Inflammatory macrophage treated with lipopolysaccharide for 1 hour (primary cell): ENCODE measurements around the gene CPNE4.
"Not testable (repeated sequence)": the region's sequence is repeated elsewhere in the genome, so short reads cannot be mapped to it uniquely, and the experiment has no call there.

Experiments used
- DNase-seq, 2 donors: peaks; one replicate each; pipeline ENCODE4 v3.0.0-alpha.2; 2020 to 2022

CPNE4 gene

DNA sequence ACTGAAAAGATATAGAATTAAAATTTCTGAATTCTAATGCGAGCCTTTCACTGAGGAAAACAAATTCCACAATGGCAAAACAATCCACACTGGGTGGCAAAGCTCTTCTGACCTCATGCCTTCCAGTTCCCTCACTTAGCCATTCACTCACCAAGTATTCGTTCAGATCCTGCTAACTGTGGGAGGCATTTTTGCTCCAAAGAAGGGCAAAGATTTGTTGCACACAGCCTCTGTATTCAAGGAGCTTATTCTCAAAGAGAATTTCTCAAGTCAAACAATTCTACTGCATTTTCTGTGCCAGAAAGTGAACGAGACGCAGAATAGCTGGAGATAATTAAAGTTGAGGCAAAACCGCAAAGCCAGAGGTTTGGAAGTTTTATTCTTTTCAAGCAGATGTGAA is 77.3 kb downstream of the CPNE4 start:
- no peak for DNase-seq

GRCh38 chr3:131948806-131949205 is 86.0 kb downstream of the CPNE4 start:
- DNase-seq = no peak

DNA sequence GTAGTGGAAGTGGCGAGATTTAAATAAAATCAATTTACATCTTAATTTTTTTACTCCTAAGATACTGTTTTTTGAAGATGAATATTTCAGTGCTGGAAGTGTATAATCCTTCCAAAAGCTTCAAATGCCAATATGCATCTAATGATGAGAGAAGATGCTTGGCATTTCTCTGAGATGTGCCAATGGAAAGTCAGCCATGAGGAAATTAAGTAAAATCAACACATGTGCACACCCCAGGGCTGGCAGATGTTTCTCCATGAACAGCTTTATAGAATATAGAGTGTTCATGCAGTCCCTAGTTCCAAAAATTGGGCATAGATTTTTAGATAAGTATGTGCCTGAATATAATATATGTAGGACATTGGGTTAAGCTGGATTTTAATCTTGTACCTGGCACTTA is 90.1 kb downstream of the CPNE4 start:
- DNase-seq = no peak

- no peak for DNase-seq
Measured at GRCh38 chr3:131933665-131934064, 101.1 kb downstream of the CPNE4 start.

DNA sequence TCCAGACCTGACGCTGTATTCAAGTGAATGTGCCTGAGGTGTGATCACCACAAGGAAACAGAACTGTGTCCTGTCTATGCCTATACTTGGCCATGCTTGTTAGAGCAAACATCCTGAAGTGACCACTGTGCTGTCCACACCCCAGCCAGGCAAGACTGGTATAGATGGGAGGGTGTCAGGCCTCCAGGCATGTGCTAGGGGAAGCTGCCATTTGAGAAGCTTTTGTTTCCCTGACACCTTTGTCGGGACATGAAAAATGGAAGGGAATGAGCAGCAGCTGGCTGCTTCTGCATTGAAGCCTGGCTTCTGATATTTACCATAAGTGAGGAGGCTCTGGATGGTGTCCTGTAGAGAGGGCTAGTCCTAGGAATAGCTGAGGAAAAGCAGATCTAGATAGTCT is 106.2 kb downstream of the CPNE4 start:
- DNase-seq = no peak

- DNase-seq = no peak
Measured at GRCh38 chr3:131925571-131925970, 109.2 kb downstream of the CPNE4 start.

DNA sequence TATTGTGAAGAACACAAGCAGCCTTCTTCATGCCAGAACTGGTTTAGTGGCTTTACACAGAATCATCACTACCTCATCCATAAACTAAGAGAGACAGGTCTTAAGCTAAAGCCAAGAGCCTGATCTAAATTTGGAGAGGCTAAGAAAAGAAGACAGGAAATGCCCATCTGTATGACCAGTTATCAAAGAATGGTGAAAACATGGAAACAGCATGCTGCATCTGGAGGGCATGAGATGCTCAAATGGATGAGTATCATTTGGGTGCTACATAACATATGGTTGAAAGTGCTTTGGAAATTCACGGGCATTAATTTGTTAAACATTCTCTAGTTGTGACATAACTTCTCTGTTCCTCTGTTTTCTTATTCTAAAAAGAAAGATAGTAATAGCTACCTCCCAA is 112.5 kb downstream of the CPNE4 start:
- no peak for DNase-seq

DNA sequence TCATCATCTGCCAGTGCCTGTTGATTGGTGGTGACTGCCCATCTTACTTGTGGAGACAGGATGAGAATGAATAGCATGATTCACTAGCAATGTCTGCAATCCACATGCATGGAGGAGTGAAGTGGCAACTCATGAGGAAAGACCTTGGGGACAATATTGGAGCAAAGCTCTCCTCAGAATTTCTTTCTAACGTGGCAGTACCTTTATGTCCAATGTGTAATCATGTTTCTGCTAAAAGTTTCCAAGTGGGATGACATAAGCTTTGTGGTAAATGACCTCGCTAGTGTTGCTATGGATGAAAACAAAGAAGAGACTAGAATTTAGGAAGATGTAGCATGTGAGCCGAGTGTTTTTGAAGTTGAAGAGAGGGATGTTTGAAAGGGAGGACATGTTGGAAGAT is 117.8 kb downstream of the CPNE4 start:
- no peak for DNase-seq

GRCh38 chr3:131914090-131914691 is 120.6 kb downstream of the CPNE4 start:
- DNase-seq = no peak

GRCh38 chr3:131912255-131912654 is 122.6 kb downstream of the CPNE4 start:
- no peak for DNase-seq

GRCh38 chr3:131907796-131908195 is 127.0 kb downstream of the CPNE4 start:
- no peak for DNase-seq

GRCh38 chr3:131903988-131904415 is 130.8 kb downstream of the CPNE4 start:
- DNase-seq = no peak

DNA sequence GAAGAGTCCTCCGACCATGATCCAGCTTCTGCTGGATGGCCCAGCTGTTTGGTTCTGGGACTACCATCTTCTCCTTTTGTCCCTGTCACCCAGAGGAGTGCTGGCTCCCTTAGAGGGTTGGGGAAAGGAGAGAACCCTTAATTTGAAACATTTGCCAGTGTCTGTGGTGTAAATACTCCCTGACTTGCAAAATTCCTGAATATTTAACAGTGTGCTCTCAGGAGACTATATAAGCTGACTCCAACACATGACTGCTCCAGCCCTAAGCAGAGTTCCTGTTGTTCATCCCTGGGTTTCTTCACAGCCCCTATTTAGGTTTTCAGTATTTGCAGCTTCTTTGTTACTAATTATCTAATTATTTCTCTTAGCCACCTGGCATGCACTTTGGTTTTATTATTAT is 133.1 kb downstream of the CPNE4 start:
- DNase-seq = no peak

GRCh38 chr3:131900891-131901290 is 133.9 kb downstream of the CPNE4 start:
- DNase-seq = no peak

- no peak for DNase-seq
Measured at GRCh38 chr3:131899021-131899420, 135.8 kb downstream of the CPNE4 start.

GRCh38 chr3:131898346-131898745 is 136.5 kb downstream of the CPNE4 start:
- peak in 1 of 2 donors; percentile 1 for DNase-seq

GRCh38 chr3:131896285-131896684 is 138.5 kb downstream of the CPNE4 start:
- DNase-seq = no peak

GRCh38 chr3:131895766-131896165 is 139.0 kb downstream of the CPNE4 start:
- no peak for DNase-seq

DNA sequence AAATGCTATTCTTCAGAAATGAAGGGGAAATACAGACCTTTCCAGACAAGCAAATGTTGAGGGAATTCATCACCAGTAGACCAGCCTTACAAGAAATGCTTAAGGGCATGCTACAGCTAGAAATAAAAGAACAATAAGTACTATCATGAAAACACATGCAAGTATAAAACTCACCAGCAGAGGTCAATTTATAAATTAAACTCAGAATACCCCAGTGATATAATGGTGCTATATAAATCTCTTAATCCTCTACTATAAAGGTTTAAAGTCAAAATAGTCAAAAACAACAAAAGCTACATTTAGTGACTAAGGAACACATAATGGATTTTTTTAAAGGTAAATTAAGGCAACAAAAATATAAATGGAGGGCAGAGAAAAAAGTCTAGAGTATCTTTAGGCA is 142.5 kb downstream of the CPNE4 start:
- no peak for DNase-seq

DNA sequence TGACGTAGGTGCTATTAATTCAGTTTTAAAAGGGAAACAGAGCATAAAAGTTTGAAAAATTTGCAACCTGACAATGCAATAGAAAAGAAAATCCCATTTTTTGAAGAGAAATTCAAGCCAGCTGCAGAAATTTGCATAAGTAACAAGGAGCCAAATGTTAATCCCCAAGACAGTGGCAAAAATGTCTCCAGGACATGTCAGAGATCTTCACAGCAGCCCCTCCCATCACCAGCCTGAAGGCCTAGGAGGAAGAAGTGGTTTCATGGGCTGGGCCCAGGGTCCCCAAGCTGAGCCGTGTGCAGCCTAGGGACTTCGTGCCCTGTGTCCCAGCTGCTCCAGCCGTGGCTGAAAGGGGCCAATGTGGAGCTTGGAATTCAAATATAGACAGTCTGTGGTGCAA is 148.9 kb downstream of the CPNE4 start:
- not testable (repeated sequence) for DNase-seq

GRCh38 chr3:131883711-131884407 is 151.0 kb downstream of the CPNE4 start:
- DNase-seq = no peak

GRCh38 chr3:131883086-131883485 is 151.7 kb downstream of the CPNE4 start:
- no peak for DNase-seq

DNA sequence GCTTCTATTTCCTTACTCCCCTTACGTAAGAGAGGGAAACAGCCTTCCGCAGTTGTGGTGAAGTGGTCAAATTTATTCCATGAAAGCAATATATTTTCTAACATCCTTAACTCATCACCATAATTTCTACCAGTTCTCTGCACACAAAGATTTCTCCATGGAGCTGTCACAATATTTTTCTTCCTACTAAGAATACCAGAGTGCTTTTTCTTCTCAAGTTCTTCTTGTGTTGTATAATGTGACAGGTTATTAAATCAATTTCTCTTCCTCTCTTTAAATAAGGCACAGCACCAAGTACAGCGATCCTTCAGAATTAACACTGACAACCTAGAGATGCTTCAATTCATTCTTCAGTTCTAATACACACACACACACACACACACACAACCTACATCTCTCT is 153.0 kb downstream of the CPNE4 start:
- DNase-seq = no peak

DNA sequence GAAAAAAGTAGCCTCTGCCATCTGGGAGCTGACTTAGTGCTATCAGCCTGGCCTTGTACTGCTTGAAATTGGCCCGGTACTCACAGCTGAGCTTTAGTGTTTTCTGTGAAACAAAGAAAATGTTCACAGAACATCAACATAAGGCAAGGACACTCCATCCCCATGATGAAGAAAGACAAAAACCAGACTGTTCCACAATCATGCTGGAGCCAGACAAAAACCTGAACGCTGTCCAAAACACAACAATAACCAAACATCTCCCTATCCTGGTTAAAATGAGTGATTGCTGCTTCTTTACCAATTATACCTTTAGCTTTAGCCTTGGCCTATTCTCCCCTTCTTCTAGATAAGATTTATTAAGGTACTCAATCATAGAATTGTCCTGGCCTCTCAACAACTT is 153.9 kb downstream of the CPNE4 start:
- no peak for DNase-seq

- DNase-seq = no peak
Measured at GRCh38 chr3:131868203-131868602, 166.6 kb downstream of the CPNE4 start.
